Activated CD8-positive, alpha-beta memory T cell treated with anti-CD3 and anti-CD28 coated beads, Interleukin-2, amount 50 U/mL, for 48 hours (primary cell): Measurements from ENCODE around the gene NDC80.
"Not testable (repeated sequence)": the region's sequence is repeated elsewhere in the genome, so short reads cannot be mapped to it uniquely, and the experiment has no call there.

Experiments
- DNase-seq: peaks from one replicate; pipeline ENCODE4 v3.0.0-alpha.2; 2020

The NDC80 gene

DNA sequence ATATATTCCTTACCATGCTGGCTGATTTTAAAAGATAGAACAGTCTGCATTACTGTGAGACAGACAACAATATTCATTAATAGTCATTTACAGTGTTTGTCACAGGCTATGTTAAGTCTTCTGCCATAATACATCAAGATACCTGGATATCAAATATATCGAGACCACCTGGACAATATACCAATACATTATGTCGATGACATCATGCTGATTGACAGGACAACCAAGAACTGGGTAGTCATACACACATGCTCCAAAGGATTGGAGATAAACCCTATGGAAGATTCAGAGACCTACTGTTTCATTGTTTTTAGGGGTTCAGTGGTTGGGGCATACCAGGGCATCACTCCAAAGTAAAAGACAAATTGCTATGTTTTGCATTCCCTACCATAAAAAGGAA, 57.6 kb downstream of the NDC80 start:
- no peak for DNase-seq

GRCh38 chr18:2635586-2635985, 64.2 kb downstream of the NDC80 start:
- no peak for DNase-seq

DNA sequence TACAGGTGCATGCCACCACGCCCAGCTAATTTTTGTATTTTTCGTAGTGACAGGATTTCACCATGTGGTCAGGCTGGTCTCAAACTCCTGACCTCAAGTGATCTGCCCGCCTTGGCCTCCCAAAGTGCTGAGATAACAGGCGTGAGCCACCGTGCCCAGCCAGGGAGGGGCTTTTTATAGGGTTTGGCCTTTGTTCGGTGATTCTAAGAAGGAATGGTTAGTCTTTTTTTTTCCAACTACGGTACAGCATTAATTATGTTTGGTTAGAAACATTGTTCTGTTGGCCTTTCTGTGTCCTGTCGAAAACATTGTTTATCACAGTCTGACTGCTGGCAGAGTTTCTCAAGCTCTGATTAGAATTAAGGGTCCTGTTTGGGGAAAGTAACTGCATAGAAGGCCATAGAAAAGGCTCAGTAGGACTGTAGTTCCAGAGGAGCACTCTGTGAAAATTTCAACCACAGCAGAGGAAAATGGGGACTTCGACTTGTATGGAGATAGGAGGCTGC, 64.8 kb downstream of the NDC80 start:
- DNase-seq: no peak

DNA sequence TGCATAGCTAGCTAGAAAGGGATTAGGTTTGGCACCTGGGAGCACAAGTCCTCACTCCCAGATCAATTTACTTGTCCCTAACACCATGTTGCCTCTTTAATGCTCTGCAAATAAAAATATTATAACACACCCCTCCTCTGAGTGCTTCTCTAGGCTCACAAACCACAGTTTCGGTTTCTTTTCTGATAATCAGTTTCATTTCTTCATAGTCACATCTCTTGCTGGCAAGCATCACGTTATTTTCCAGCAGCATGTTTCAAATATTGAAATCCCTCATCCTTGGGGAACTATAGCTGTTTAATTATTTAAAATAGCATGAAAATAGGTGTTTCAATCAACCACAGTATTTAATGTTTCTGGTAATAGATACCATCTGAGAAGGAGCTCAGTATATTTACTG, 70.3 kb downstream of the NDC80 start:
- DNase-seq: no peak

DNA sequence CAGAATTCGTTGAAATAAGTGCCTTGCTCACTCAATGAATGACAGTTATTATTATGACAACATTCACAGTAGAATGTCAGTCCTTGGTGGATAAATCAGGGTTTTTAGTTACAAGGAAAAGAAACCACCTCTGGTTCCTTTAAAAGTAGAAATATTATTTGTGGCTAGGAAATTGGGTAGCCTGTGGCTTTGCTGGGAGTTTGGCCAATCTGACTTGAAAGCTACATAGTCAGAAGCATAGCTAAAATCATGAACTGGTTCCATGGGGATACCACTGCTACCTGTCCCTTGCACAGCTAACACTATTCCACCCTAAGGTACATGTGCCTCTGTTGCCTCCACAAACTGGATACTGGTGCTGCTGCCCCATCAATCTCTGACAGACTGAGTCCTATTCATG, 71.4 kb downstream of the NDC80 start:
- DNase-seq: no peak

DNA sequence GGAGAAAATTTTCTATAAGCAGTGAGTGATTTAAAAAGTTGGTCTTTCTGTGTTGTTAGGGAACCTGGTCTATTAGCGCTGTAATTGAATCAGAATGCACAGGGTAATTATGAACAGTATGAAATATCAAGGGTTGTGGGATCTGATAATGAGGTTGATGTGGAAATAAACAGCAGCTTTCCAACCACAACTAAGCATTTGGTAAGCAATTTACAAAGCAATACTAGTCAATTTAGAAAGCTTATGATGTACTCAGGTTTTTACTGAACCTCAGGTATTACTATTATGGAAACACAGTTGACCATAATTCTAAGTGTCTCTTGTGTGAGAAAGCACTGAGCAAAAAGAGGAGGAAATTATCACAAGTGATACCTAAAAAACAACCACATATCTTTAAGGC, 73.2 kb downstream of the NDC80 start:
- DNase-seq: no peak

DNA sequence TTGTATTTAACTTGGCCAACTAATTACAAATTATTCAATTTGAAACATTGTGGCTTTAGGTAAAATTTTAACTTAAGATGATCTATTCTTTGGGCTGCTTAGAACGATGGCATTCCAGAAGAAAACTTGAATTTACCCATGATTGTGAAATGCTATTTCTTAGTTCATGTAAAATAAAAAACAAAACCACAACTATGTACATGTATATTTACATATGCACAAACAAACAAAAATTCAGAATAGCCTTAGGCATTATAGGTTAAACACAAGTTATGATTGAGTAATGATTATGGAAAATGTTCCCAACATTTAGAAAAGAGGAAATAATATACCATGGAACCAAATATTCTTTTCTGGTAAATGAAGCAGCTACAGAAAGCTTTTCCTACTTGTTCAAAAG, 80.6 kb downstream of the NDC80 start:
- DNase-seq: no peak

DNA sequence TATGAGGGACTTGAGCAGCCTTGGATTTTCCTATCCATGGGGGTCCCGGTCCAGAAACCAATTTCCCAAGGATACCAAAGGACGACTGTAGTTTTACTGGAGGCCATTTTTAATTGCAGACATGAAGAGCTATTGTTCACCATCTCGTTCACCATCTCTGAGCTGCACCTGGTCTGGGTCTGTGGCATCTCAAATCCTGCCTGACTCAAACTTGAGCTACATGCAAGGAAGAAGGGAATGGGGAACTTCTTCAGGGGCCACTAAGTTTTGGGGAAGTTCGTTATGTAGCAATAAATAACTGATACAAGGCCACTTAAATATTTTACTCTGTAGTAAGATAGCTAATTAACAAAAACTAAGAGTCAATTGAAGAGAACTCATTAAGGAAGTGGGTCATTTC, 82.1 kb downstream of the NDC80 start:
- DNase-seq: no peak

- no peak for DNase-seq
Measured at GRCh38 chr18:2654169-2654927, 83.0 kb downstream of the NDC80 start.

DNA sequence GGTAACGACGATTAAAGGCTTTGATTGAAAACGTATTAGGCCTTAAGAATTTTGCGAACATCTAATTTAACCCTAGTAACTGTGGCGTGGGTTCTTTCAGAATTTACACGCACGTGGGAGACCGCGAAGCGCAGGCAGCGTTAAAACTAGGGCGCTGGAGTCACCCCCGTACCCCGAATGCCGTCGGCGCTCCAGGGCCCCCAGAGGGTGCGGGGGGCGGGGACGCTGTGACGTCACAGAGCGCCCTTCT, 83.5 kb downstream of the NDC80 start:
- no peak for DNase-seq

DNA sequence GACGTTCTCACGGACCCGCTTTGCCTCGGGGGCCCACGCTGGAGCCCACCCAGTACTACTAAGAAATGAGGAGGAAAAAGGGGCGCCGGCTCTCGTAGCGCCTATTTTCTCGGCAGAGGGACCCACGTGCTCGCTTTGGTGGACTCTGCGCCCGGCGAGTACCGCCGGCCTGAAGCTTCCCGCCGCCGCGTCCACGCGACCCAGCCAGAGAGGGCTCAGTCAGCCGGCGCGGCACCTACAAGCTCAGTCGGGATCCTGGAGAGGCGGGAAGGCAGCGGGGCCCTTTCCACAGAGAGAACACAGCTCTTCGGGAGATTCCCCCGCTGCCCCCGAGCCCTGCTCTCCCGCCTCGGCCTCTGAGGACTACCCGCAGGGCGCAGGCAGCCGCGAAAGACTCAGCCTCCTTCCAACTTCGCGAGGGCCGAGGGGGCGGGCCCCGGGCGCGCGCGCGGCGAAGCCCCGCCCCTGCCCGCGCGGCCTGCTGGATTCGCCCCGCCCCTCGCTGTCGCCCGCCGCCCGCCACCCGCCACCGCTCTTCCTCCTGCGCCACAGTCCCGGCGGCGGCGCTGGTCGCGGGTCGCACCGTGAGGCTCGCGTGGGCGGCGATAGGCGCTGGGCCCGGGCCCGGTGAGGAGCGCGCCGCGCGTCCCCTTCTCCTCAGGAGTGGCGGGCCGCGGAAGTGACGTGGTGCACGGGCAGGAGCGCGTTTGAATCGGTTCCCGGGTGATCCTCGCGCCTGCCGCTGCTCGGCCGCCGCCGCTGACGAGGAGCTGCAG, 84.0 kb downstream of the NDC80 start, which contains the start of gene SMCHD1:
SMCHD1 (plus strand) TSS at position 549 of the 776 bp plus-strand sequence. CDS start 350 bp downstream, outside the sequence.
- DNase-seq: peak; percentile 97

DNA sequence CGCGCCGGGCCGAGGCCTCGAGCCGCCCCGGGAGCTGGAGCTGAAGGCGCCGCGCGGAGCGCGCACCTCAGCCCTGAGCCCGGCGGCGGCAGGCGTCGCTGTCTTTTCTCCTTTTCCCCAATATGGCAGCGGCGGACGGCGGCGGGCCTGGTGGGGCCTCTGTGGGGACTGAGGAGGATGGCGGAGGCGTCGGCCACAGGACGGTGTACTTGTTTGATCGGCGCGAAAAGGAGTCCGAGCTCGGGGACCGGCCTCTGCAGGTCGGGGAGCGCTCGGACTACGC, 84.5 kb downstream of the NDC80 start:
- no peak for DNase-seq

GRCh38 chr18:2656237-2656980, 85.1 kb downstream of the NDC80 start:
- DNase-seq: peak; percentile 78

- DNase-seq: no peak
Measured at GRCh38 chr18:2656981-2657512, 85.7 kb downstream of the NDC80 start.

GRCh38 chr18:2657788-2658458, 86.6 kb downstream of the NDC80 start:
- DNase-seq: no peak

GRCh38 chr18:2660849-2661248, 89.5 kb downstream of the NDC80 start:
- DNase-seq: not testable (repeated sequence)

DNA sequence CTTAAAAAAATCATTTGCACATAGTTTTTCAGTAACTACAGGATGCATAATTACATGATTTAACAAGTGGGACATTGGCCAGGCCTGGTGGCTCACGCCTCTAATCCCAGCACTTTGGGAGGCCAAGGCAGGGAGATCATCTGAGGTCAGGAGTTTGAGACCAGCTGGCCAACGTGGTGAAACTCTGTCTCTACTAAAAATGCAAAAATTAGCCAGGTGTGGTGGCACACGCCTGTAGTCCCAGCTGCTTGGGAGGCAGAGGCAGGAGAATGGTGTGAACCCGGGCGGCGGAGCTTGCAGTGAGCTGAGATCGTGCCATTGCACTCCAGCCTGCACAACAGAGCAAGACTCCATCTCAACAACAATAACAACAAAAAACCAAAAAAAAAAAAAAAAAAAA, 90.9 kb downstream of the NDC80 start:
- DNase-seq: not testable (repeated sequence)

DNA sequence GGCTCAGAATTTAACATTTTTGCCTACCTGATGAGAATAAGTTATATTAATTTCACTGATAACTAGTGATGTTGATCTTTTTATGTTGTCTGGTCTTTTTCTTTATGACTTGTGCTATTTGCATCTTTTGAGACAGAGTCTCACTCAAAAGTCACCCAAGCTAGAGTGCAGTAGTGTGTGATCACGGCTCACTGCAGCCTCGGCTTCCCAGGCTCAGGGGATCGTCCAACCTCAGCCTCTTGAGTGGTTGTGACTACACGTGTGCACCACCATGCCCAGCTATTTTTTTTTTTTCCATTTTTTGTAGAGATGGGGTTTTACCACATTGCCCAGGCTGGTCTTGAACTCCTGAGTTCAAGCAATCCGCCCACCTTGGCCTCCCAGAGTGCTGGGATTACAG, 91.6 kb downstream of the NDC80 start:
- no peak for DNase-seq
